ENCODE data around the gene TRAF5. TPM values are rescaled to one million over a fixed set of nuclear protein-coding genes. Genes with fewer than 3 reads are reported as not detected.

The TRAF5 gene
- total RNA-seq, 6 experiments from 2014 or later = 7.7 to 12.3 (median 8.7) TPM

- TF ChIP-seq, protein P1, sequence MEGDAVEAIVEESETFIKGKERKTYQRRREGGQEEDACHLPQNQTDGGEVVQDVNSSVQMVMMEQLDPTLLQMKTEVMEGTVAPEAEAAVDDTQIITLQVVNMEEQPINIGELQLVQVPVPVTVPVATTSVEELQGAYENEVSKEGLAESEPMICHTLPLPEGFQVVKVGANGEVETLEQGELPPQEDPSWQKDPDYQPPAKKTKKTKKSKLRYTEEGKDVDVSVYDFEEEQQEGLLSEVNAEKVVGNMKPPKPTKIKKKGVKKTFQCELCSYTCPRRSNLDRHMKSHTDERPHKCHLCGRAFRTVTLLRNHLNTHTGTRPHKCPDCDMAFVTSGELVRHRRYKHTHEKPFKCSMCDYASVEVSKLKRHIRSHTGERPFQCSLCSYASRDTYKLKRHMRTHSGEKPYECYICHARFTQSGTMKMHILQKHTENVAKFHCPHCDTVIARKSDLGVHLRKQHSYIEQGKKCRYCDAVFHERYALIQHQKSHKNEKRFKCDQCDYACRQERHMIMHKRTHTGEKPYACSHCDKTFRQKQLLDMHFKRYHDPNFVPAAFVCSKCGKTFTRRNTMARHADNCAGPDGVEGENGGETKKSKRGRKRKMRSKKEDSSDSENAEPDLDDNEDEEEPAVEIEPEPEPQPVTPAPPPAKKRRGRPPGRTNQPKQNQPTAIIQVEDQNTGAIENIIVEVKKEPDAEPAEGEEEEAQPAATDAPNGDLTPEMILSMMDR (IDR thresholded peaks at IDR 0.05) = no peak
- peaks cover 25% of the 10 kb centered on the region for H3K36me3 Mint-ChIP-seq (ENCODE audit: low read depth)
- no peak overlapping the region for H3K4me3 Mint-ChIP-seq
- no peaks in the 10 kb centered on the region for H3K27me3 Mint-ChIP-seq (ENCODE audit: insufficient read depth)
- no peak overlapping the region for H3K27ac Mint-ChIP-seq
- no peaks in the 10 kb centered on the region for H3K9me3 Mint-ChIP-seq
- peak; percentile 25 for DNase-seq
- no peaks in the 10 kb centered on the region; the same call in 1 of the 2 replicates for H3K4me1 Mint-ChIP-seq (ENCODE audit: low read depth)
Measured at GRCh38 chr1:211285196-211285595, 41.4 kb upstream of the TRAF5 start.

GRCh38 chr1:211287218-211287617, 39.4 kb upstream of the TRAF5 start:
- Mint-ChIP-seq H3K9me3 (no peaks in the 10 kb centered on the region), H3K4me3 (no peak overlapping the region), H3K27me3 (ENCODE audit: insufficient read depth) (no peaks in the 10 kb centered on the region), H3K36me3 (ENCODE audit: low read depth) (peaks cover 33% of the 10 kb centered on the region), H3K4me1 (ENCODE audit: low read depth) (no peaks in the 10 kb centered on the region; the same call in 1 of the 2 replicates), H3K27ac (no peak overlapping the region; the same call in 1 of the 2 replicates)
- DNase-seq = no peak
- TF ChIP-seq, protein P1 (IDR thresholded peaks at IDR 0.05) = no peak

GRCh38 chr1:211292411-211292810, 34.2 kb upstream of the TRAF5 start:
- Mint-ChIP-seq H3K9me3 (no peaks in the 10 kb centered on the region), H3K4me3 (no peak overlapping the region), H3K4me1 (ENCODE audit: low read depth) (peaks cover 7% of the 10 kb centered on the region; the same call in 1 of the 2 replicates), H3K27me3 (ENCODE audit: insufficient read depth) (no peaks in the 10 kb centered on the region), H3K27ac (no peak overlapping the region), H3K36me3 (ENCODE audit: low read depth) (peaks cover 29% of the 10 kb centered on the region)
- no peak for DNase-seq
- TF ChIP-seq, protein P1 (IDR thresholded peaks at IDR 0.05) = no peak

- Mint-ChIP-seq H3K9me3 (no peaks in the 10 kb centered on the region), H3K4me3 (no peak overlapping the region), H3K27me3 (ENCODE audit: insufficient read depth) (no peaks in the 10 kb centered on the region), H3K27ac (no peak overlapping the region), H3K4me1 (ENCODE audit: low read depth) (peaks cover 7% of the 10 kb centered on the region; the same call in 1 of the 2 replicates), H3K36me3 (ENCODE audit: low read depth) (peaks cover 34% of the 10 kb centered on the region)
- TF ChIP-seq, protein P1 (IDR thresholded peaks at IDR 0.05) = no peak
- DNase-seq = no peak
Measured at GRCh38 chr1:211296396-211296795, 30.2 kb upstream of the TRAF5 start.

- H3K4me3 Mint-ChIP-seq = no peak overlapping the region
- peaks cover 21% of the 10 kb centered on the region for H3K4me1 Mint-ChIP-seq (ENCODE audit: low read depth)
- H3K27ac Mint-ChIP-seq = peak overlapping the region; percentile 72
- peak; percentile 50 for DNase-seq
- no peaks in the 10 kb centered on the region; the same call in 1 of the 2 replicates for H3K27me3 Mint-ChIP-seq (ENCODE audit: insufficient read depth)
- no peaks in the 10 kb centered on the region for H3K9me3 Mint-ChIP-seq
- TF ChIP-seq, protein P1 (IDR thresholded peaks at IDR 0.05) = no peak
- peaks cover 25% of the 10 kb centered on the region for H3K36me3 Mint-ChIP-seq (ENCODE audit: low read depth)
Measured at GRCh38 chr1:211305044-211305443, 21.6 kb upstream of the TRAF5 start.

GRCh38 chr1:211309617-211310016, 17.0 kb upstream of the TRAF5 start:
- H3K27me3 Mint-ChIP-seq (ENCODE audit: insufficient read depth) = no peaks in the 10 kb centered on the region

More at GRCh38 chr1:211309617-211310016, 17.0 kb upstream of the TRAF5 start:
- Mint-ChIP-seq H3K36me3 (ENCODE audit: low read depth) (peaks cover 20% of the 10 kb centered on the region), H3K4me3 (no peak overlapping the region), H3K4me1 (ENCODE audit: low read depth) (peaks cover 9% of the 10 kb centered on the region), H3K9me3 (no peaks in the 10 kb centered on the region), H3K27ac (no peak overlapping the region)
- TF ChIP-seq, protein P1 (IDR thresholded peaks at IDR 0.05) = no peak
- DNase-seq = no peak

Data from HFFc6 (cell line).